Chondrocyte (in vitro differentiated cells): ENCODE measurements around the gene IRGC. TPM values are rescaled to one million over a fixed set of nuclear protein-coding genes. Genes with fewer than 3 reads are reported as not detected.

Experiments used
- DNase-seq: peaks from one replicate; pipeline ENCODE4 v3.0.0; 2021; ENCODE audit warnings: mixed read lengths, low spot score
- H3K27ac Mint-ChIP-seq: one replicate; pipeline ENCODE4 v1.8.0; 2021; ENCODE audit warnings: mild to moderate bottlenecking, moderate library complexity, mixed read lengths; ENCODE audit not compliant: unreplicated experiment
- H3K27me3 Mint-ChIP-seq: 2 replicates; pipeline ENCODE4 v1.8.0; 2021; ENCODE audit warnings: low read depth, mixed read lengths
- H3K36me3 Mint-ChIP-seq: 2 replicates; pipeline ENCODE4 v1.8.0; 2021; ENCODE audit warnings: low read depth, mixed read lengths
- H3K4me1 Mint-ChIP-seq: 2 replicates; pipeline ENCODE4 v1.8.0; 2021; ENCODE audit warnings: low read depth, mild to moderate bottlenecking, mixed read lengths
- H3K4me3 Mint-ChIP-seq: one replicate; pipeline ENCODE4 v1.8.0; 2021; ENCODE audit warnings: mild to moderate bottlenecking, moderate library complexity, mixed read lengths; ENCODE audit not compliant: unreplicated experiment
- H3K9me3 Mint-ChIP-seq: 2 replicates; pipeline ENCODE4 v1.8.0; 2021; ENCODE audit warnings: low read depth, mixed read lengths
- total RNA-seq: library from RNA; stranded (reverse); gene quantifications from 3 replicates; pipeline ENCODE4 v1.2.1, GENCODE V29; 2021
- TF ChIP-seq, protein P1 (sequence below): fragments of 200-600 bp; sonication (generic); IDR thresholded peaks from 2 replicates; pipeline ENCODE4 v1.5.0; 2021; ENCODE audit warnings: antibody characterized with exemption, mild to moderate bottlenecking, moderate library complexity

IRGC gene
- total RNA-seq, 1 donor from 2014 or later, result not detected

GRCh38 chr19:43769256-43769655, 53.4 kb downstream of the IRGC start:
- no peaks in the 10 kb centered on the region for H3K27me3 Mint-ChIP-seq
- no peaks in the 10 kb centered on the region for H3K9me3 Mint-ChIP-seq
- DNase-seq, result peak; percentile 83
- H3K36me3 Mint-ChIP-seq, result peaks cover 3% of the 10 kb centered on the region
- no peak overlapping the region for H3K27ac Mint-ChIP-seq
- TF ChIP-seq, protein P1, sequence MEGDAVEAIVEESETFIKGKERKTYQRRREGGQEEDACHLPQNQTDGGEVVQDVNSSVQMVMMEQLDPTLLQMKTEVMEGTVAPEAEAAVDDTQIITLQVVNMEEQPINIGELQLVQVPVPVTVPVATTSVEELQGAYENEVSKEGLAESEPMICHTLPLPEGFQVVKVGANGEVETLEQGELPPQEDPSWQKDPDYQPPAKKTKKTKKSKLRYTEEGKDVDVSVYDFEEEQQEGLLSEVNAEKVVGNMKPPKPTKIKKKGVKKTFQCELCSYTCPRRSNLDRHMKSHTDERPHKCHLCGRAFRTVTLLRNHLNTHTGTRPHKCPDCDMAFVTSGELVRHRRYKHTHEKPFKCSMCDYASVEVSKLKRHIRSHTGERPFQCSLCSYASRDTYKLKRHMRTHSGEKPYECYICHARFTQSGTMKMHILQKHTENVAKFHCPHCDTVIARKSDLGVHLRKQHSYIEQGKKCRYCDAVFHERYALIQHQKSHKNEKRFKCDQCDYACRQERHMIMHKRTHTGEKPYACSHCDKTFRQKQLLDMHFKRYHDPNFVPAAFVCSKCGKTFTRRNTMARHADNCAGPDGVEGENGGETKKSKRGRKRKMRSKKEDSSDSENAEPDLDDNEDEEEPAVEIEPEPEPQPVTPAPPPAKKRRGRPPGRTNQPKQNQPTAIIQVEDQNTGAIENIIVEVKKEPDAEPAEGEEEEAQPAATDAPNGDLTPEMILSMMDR, result no peak
- H3K4me3 Mint-ChIP-seq, result no peak overlapping the region
- peaks cover 24% of the 10 kb centered on the region for H3K4me1 Mint-ChIP-seq

Other genes with a start within 250 kb of the IRGC start
- gene PHLDB3, start 211.3 kb upstream of the IRGC start, total RNA-seq, result 4.5 to 8.1 TPM (median 7.0 TPM) in 3 replicates
- 31.5 to 38.9 TPM (median 33.0 TPM) in 3 replicates for gene ETHE1, start 188.9 kb upstream of the IRGC start, total RNA-seq
- 4.1 to 6.0 TPM (median 5.1 TPM) in 3 replicates for gene ZNF575, start 182.9 kb upstream of the IRGC start, total RNA-seq
- 22.8 to 30.5 TPM (median 30.4 TPM) in 3 replicates for gene XRCC1, start 140.5 kb upstream of the IRGC start, total RNA-seq
- gene PINLYP, start 140.3 kb upstream of the IRGC start, total RNA-seq, result 0.51 to 2.3 TPM (median 1.6 TPM) in 3 replicates
- gene IRGQ, start 119.9 kb upstream of the IRGC start, total RNA-seq, result 40.0 to 43.1 TPM (median 41.7 TPM) in 3 replicates
- gene ZNF576, start 119.5 kb upstream of the IRGC start, total RNA-seq, result 11.9 to 17.6 TPM (median 12.1 TPM) in 3 replicates
- gene SRRM5, start 104.0 kb upstream of the IRGC start, total RNA-seq, result 0.12 to 0.27 TPM in 2 of 3 replicates, not detected in the other
- 50.7 to 53.9 TPM (median 52.5 TPM) in 3 replicates for gene ZNF428, start 96.4 kb upstream of the IRGC start, total RNA-seq
- gene CADM4, start 76.2 kb upstream of the IRGC start, total RNA-seq, result 5.6 to 7.1 TPM (median 6.1 TPM) in 3 replicates
- gene PLAUR, start 45.9 kb upstream of the IRGC start, total RNA-seq, result 16.3 to 23.6 TPM (median 19.9 TPM) in 3 replicates
- gene SMG9, start 38.9 kb downstream of the IRGC start, total RNA-seq, result 46.9 to 55.4 TPM (median 47.2 TPM) in 3 replicates
- 2.3 to 3.3 TPM (median 2.9 TPM) in 3 replicates for gene KCNN4, start 64.9 kb downstream of the IRGC start, total RNA-seq
- gene LYPD5, start 86.4 kb downstream of the IRGC start, total RNA-seq, result not detected in 3 replicates
- 7.6 to 12.8 TPM (median 8.4 TPM) in 3 replicates for gene ZNF283, start 111.2 kb downstream of the IRGC start, total RNA-seq
- gene ZNF404, start 167.9 kb downstream of the IRGC start, total RNA-seq, result 5.1 to 9.4 TPM (median 6.1 TPM) in 3 replicates
- 14.4 to 18.8 TPM (median 15.5 TPM) in 3 replicates for gene ZNF45, start 219.2 kb downstream of the IRGC start, total RNA-seq
- gene ZNF221, start 235.2 kb downstream of the IRGC start, total RNA-seq, result 7.9 to 9.2 TPM (median 8.7 TPM) in 3 replicates